Activated T-helper 17 cell treated with anti-CD3 and anti-CD28 coated beads, Interleukin-2, amount 50 U/mL, for 72 hours (primary cell): ENCODE measurements around the gene NEDD4L. TPM values are rescaled to one million over a fixed set of nuclear protein-coding genes. Genes with fewer than 3 reads are reported as not detected.
A peak's percentile ranks its signal among the peaks of the same experiment; 100 is the strongest.

Source experiments
- ATAC-seq: fragments of 150-1000 bp; cut with Tn5 transposase; replicated peaks from 2 replicates; pipeline ENCODE4 v1.10.0; 2021; ENCODE audit warnings: mild to moderate bottlenecking, moderate library complexity
- H3K27ac Mint-ChIP-seq: one replicate; pipeline ENCODE4 v1.8.0; 2022; ENCODE audit warnings: mixed read lengths
- H3K27me3 Mint-ChIP-seq: one replicate; pipeline ENCODE4 v1.8.0; 2022; ENCODE audit warnings: mixed read lengths
- H3K36me3 Mint-ChIP-seq: one replicate; pipeline ENCODE4 v1.8.0; 2022; ENCODE audit warnings: low read depth, mild to moderate bottlenecking, mixed read lengths
- H3K4me1 Mint-ChIP-seq: one replicate; pipeline ENCODE4 v1.8.0; 2022; ENCODE audit warnings: mixed read lengths
- H3K4me3 Mint-ChIP-seq: one replicate; pipeline ENCODE4 v1.8.0; 2022; ENCODE audit warnings: mild to moderate bottlenecking, mixed read lengths
- H3K9me3 Mint-ChIP-seq: one replicate; pipeline ENCODE4 v1.8.0; 2022; ENCODE audit warnings: mixed read lengths
- total RNA-seq, 2 donors: library from RNA; stranded (reverse); gene quantifications; one replicate each; pipeline ENCODE4 v1.2.3, GENCODE V29; 2022

NEDD4L gene
- total RNA-seq, 2 donors from 2014 or later = 6.5 to 8.0 TPM

- H3K27me3 Mint-ChIP-seq = no peaks in the 10 kb centered on the region
- H3K9me3 Mint-ChIP-seq = no peaks in the 10 kb centered on the region
- H3K36me3 Mint-ChIP-seq = no peaks in the 10 kb centered on the region
- no peak overlapping the region for H3K27ac Mint-ChIP-seq
- H3K4me1 Mint-ChIP-seq = no peaks in the 10 kb centered on the region
- H3K4me3 Mint-ChIP-seq = no peak overlapping the region
- no peak for ATAC-seq
Observed at GRCh38 chr18:58337285-58337684, 293.3 kb downstream of the NEDD4L start.

GRCh38 chr18:58337686-58338085, 293.7 kb downstream of the NEDD4L start:
- H3K36me3 Mint-ChIP-seq = no peaks in the 10 kb centered on the region
- H3K27ac Mint-ChIP-seq = no peak overlapping the region
- no peak overlapping the region for H3K4me3 Mint-ChIP-seq
- ATAC-seq = no peak
- H3K27me3 Mint-ChIP-seq = no peaks in the 10 kb centered on the region
- H3K4me1 Mint-ChIP-seq = no peaks in the 10 kb centered on the region
- no peaks in the 10 kb centered on the region for H3K9me3 Mint-ChIP-seq

- no peaks in the 10 kb centered on the region for H3K4me1 Mint-ChIP-seq
- no peaks in the 10 kb centered on the region for H3K27me3 Mint-ChIP-seq
- H3K9me3 Mint-ChIP-seq = no peaks in the 10 kb centered on the region
- ATAC-seq = no peak
- no peak overlapping the region for H3K4me3 Mint-ChIP-seq
- no peaks in the 10 kb centered on the region for H3K36me3 Mint-ChIP-seq
- H3K27ac Mint-ChIP-seq = no peak overlapping the region
Observed at GRCh38 chr18:58338141-58338540, 294.1 kb downstream of the NEDD4L start.

GRCh38 chr18:58338961-58339592, 295.1 kb downstream of the NEDD4L start:
- no peak for ATAC-seq
- Mint-ChIP-seq H3K27ac (no peak overlapping the region), H3K36me3 (no peaks in the 10 kb centered on the region)

GRCh38 chr18:58339890-58340289, 295.9 kb downstream of the NEDD4L start:
- H3K36me3 Mint-ChIP-seq = no peaks in the 10 kb centered on the region
- ATAC-seq = no peak
- no peaks in the 10 kb centered on the region for H3K9me3 Mint-ChIP-seq
- H3K4me3 Mint-ChIP-seq = no peak overlapping the region
- no peaks in the 10 kb centered on the region for H3K4me1 Mint-ChIP-seq
- H3K27me3 Mint-ChIP-seq = no peaks in the 10 kb centered on the region
- H3K27ac Mint-ChIP-seq = no peak overlapping the region

More at GRCh38 chr18:58338961-58339592, 295.1 kb downstream of the NEDD4L start:
- Mint-ChIP-seq H3K27me3 (no peaks in the 10 kb centered on the region), H3K4me1 (no peaks in the 10 kb centered on the region), H3K9me3 (no peaks in the 10 kb centered on the region), H3K4me3 (no peak overlapping the region)

- no peak for ATAC-seq
- Mint-ChIP-seq H3K4me3 (no peak overlapping the region), H3K36me3 (no peaks in the 10 kb centered on the region)
Observed at GRCh38 chr18:58341916-58342315, 297.9 kb downstream of the NEDD4L start.

GRCh38 chr18:58344080-58344670, 300.1 kb downstream of the NEDD4L start:
- ATAC-seq = no peak
- Mint-ChIP-seq H3K36me3 (no peaks in the 10 kb centered on the region), H3K9me3 (no peaks in the 10 kb centered on the region)

More at GRCh38 chr18:58341916-58342315, 297.9 kb downstream of the NEDD4L start:
- H3K27me3 Mint-ChIP-seq = no peaks in the 10 kb centered on the region
- H3K4me1 Mint-ChIP-seq = no peaks in the 10 kb centered on the region
- no peaks in the 10 kb centered on the region for H3K9me3 Mint-ChIP-seq
- no peak overlapping the region for H3K27ac Mint-ChIP-seq

GRCh38 chr18:58344861-58345463, 300.9 kb downstream of the NEDD4L start:
- no peaks in the 10 kb centered on the region for H3K9me3 Mint-ChIP-seq
- no peak overlapping the region for H3K27ac Mint-ChIP-seq
- H3K4me1 Mint-ChIP-seq = no peaks in the 10 kb centered on the region
- H3K36me3 Mint-ChIP-seq = no peaks in the 10 kb centered on the region
- no peak for ATAC-seq
- H3K4me3 Mint-ChIP-seq = no peak overlapping the region
- H3K27me3 Mint-ChIP-seq = no peaks in the 10 kb centered on the region

More at GRCh38 chr18:58344080-58344670, 300.1 kb downstream of the NEDD4L start:
- H3K4me3 Mint-ChIP-seq = no peak overlapping the region
- no peaks in the 10 kb centered on the region for H3K27me3 Mint-ChIP-seq
- H3K27ac Mint-ChIP-seq = no peak overlapping the region
- H3K4me1 Mint-ChIP-seq = no peaks in the 10 kb centered on the region

- H3K27me3 Mint-ChIP-seq = no peaks in the 10 kb centered on the region
- no peaks in the 10 kb centered on the region for H3K36me3 Mint-ChIP-seq
- no peaks in the 10 kb centered on the region for H3K4me1 Mint-ChIP-seq
- ATAC-seq = no peak
- no peak overlapping the region for H3K4me3 Mint-ChIP-seq
- H3K27ac Mint-ChIP-seq = no peak overlapping the region
- H3K9me3 Mint-ChIP-seq = no peaks in the 10 kb centered on the region
Observed at GRCh38 chr18:58345875-58346274, 301.8 kb downstream of the NEDD4L start.

GRCh38 chr18:58347135-58347534, 303.1 kb downstream of the NEDD4L start:
- Mint-ChIP-seq H3K27ac (no peak overlapping the region), H3K27me3 (no peaks in the 10 kb centered on the region), H3K4me3 (no peak overlapping the region), H3K36me3 (no peaks in the 10 kb centered on the region), H3K4me1 (no peaks in the 10 kb centered on the region), H3K9me3 (no peaks in the 10 kb centered on the region)
- ATAC-seq = no peak

- no peaks in the 10 kb centered on the region for H3K27me3 Mint-ChIP-seq
- no peak overlapping the region for H3K27ac Mint-ChIP-seq
- no peaks in the 10 kb centered on the region for H3K4me1 Mint-ChIP-seq
- no peak overlapping the region for H3K4me3 Mint-ChIP-seq
- no peaks in the 10 kb centered on the region for H3K9me3 Mint-ChIP-seq
- no peak for ATAC-seq
- H3K36me3 Mint-ChIP-seq = no peaks in the 10 kb centered on the region
Observed at GRCh38 chr18:58348517-58348916, 304.5 kb downstream of the NEDD4L start.

GRCh38 chr18:58348951-58349350, 304.9 kb downstream of the NEDD4L start:
- ATAC-seq = no peak
- Mint-ChIP-seq H3K27me3 (no peaks in the 10 kb centered on the region), H3K4me1 (no peaks in the 10 kb centered on the region), H3K27ac (no peak overlapping the region), H3K36me3 (no peaks in the 10 kb centered on the region), H3K4me3 (no peak overlapping the region), H3K9me3 (no peaks in the 10 kb centered on the region)

- peak; percentile 23 for ATAC-seq
- Mint-ChIP-seq H3K27me3 (no peaks in the 10 kb centered on the region), H3K9me3 (no peaks in the 10 kb centered on the region), H3K36me3 (no peaks in the 10 kb centered on the region), H3K4me1 (no peaks in the 10 kb centered on the region), H3K4me3 (no peak overlapping the region), H3K27ac (no peak overlapping the region)
Observed at GRCh38 chr18:58349650-58350049, 305.6 kb downstream of the NEDD4L start.

- Mint-ChIP-seq H3K4me1 (no peaks in the 10 kb centered on the region), H3K4me3 (no peak overlapping the region), H3K36me3 (no peaks in the 10 kb centered on the region), H3K9me3 (no peaks in the 10 kb centered on the region), H3K27me3 (no peaks in the 10 kb centered on the region), H3K27ac (no peak overlapping the region)
- no peak for ATAC-seq
Observed at GRCh38 chr18:58350526-58350925, 306.5 kb downstream of the NEDD4L start.

- Mint-ChIP-seq H3K27me3 (no peaks in the 10 kb centered on the region), H3K36me3 (no peaks in the 10 kb centered on the region), H3K4me1 (no peaks in the 10 kb centered on the region), H3K27ac (no peak overlapping the region), H3K9me3 (no peaks in the 10 kb centered on the region), H3K4me3 (no peak overlapping the region)
- ATAC-seq = no peak
Observed at GRCh38 chr18:58351776-58352175, 307.8 kb downstream of the NEDD4L start.
